ENCODE measurements around the gene SAPCD2.

DNA sequence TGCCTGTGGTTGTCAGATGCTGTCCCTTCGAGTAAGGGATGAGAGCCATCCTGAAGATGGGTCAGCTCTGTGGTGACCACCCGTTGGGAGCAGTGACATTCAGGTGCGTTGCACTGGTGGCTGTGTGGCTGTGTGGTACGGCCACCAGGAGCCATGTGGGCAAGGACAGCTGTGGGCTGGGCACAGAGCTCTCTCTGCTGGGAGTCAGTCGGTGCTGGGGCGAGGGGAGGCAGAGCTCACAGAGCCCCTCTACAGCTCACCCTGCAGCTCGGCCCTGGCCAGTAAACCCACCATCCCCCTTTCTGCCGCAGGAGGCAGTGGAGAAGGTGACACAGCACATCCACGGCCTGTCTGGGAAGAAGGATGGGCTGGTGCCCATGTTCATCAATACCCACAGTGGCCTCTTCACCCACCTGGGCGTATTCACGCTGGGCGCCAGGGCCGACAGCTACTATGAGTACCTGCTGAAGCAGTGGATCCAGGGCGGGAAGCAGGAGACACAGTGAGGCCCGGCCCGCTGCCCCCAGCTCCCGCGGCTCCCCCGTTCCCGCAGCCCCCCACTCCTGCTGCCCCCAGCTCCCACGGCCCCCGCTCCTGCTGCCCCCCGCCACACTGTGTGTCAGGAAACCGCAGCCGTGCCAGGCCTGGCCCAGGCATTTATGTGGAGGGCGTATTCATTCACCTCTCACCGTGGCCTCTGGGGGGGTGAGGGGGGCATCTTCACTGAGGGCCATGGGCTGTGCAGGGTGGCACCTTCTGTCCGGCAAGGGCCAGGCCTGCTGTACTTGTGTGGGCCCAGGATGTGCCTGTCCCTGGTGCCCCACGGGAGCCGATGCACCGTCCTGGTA lies 35.7 kb upstream of the SAPCD2 start:
- TF ChIP-seq, protein P1, sequence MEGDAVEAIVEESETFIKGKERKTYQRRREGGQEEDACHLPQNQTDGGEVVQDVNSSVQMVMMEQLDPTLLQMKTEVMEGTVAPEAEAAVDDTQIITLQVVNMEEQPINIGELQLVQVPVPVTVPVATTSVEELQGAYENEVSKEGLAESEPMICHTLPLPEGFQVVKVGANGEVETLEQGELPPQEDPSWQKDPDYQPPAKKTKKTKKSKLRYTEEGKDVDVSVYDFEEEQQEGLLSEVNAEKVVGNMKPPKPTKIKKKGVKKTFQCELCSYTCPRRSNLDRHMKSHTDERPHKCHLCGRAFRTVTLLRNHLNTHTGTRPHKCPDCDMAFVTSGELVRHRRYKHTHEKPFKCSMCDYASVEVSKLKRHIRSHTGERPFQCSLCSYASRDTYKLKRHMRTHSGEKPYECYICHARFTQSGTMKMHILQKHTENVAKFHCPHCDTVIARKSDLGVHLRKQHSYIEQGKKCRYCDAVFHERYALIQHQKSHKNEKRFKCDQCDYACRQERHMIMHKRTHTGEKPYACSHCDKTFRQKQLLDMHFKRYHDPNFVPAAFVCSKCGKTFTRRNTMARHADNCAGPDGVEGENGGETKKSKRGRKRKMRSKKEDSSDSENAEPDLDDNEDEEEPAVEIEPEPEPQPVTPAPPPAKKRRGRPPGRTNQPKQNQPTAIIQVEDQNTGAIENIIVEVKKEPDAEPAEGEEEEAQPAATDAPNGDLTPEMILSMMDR (IDR thresholded peaks at IDR 0.05) = no peak
- no peak for TF ChIP-seq POLR2A (IDR thresholded peaks at IDR 0.05)
